ENCODE results near the gene LPGAT1.

Gene LPGAT1

GRCh38 chr1:211730347-211730746 lies 100.2 kb downstream of the LPGAT1 start:
- H3K9ac ChIP-seq (ENCODE audit: low read length): no peak overlapping the region
- no peaks in the 10 kb centered on the region for H4K20me1 ChIP-seq (ENCODE audit: insufficient read depth, low read length)
- H3K4me1 ChIP-seq (ENCODE audit: low read length): no peaks in the 10 kb centered on the region

GRCh38 chr1:211729238-211729637 lies 101.3 kb downstream of the LPGAT1 start:
- Histone ChIP-seq H3K4me1 (ENCODE audit: low read length) (no peaks in the 10 kb centered on the region), H3K4me2 (ENCODE audit: low read depth, low read length) (no peak overlapping the region), H4K20me1 (ENCODE audit: insufficient read depth, low read length) (no peaks in the 10 kb centered on the region), H3K9ac (ENCODE audit: low read length) (no peak overlapping the region), H3F3A (ENCODE audit: insufficient read depth, low read length) (no peaks in the 10 kb centered on the region), H3K36me3 (replicated peaks; ENCODE audit: insufficient read depth, low read length) (no peaks in the 10 kb centered on the region), H3K79me2 (ENCODE audit: low read length) (no peaks in the 10 kb centered on the region), H3K9me2 (replicated peaks; ENCODE audit: insufficient read depth, low read length) (no peaks in the 10 kb centered on the region), H3K27me3 (replicated peaks; ENCODE audit: insufficient read depth, low read length) (0 out of 2 replicates have a peak, but pooled peaks cover 10% of the 10 kb centered on the region), H3K9me3 (replicated peaks; ENCODE audit: insufficient read depth, low read length) (no peaks in the 10 kb centered on the region), H3K27ac (ENCODE audit: low read length) (no peak overlapping the region), H2AFZ (ENCODE audit: low read length) (no peak overlapping the region), H3K4me3 (ENCODE audit: low read length) (no peak overlapping the region)
- no peak for DNase-seq
- TF ChIP-seq CTCF (IDR thresholded peaks at IDR 0.05; ENCODE audit: low read length) (no peak), EZH2 (optimal IDR thresholded peaks at IDR 0.05; ENCODE audit: low read depth, low read length) (no peak), EZH2phosphoT487 (IDR thresholded peaks at IDR 0.05; ENCODE audit: low read length) (no peak)

More at GRCh38 chr1:211730347-211730746, 100.2 kb downstream of the LPGAT1 start:
- no peak overlapping the region for H3K4me3 ChIP-seq (ENCODE audit: low read length)
- H3K9me3 ChIP-seq (replicated peaks; ENCODE audit: insufficient read depth, low read length): no peaks in the 10 kb centered on the region
- TF ChIP-seq EZH2phosphoT487 (IDR thresholded peaks at IDR 0.05; ENCODE audit: low read length) (no peak), CTCF (IDR thresholded peaks at IDR 0.05; ENCODE audit: low read length) (no peak), EZH2 (optimal IDR thresholded peaks at IDR 0.05; ENCODE audit: low read depth, low read length) (no peak)
- no peaks in the 10 kb centered on the region for H3K9me2 ChIP-seq (replicated peaks; ENCODE audit: insufficient read depth, low read length)
- no peaks in the 10 kb centered on the region for H3K36me3 ChIP-seq (replicated peaks; ENCODE audit: insufficient read depth, low read length)
- no peak overlapping the region for H3K27ac ChIP-seq (ENCODE audit: low read length)
- no peak for DNase-seq
- no peak overlapping the region for H3K4me2 ChIP-seq (ENCODE audit: low read depth, low read length)
- peaks cover 15% of the 10 kb centered on the region for H3K27me3 ChIP-seq (replicated peaks; ENCODE audit: insufficient read depth, low read length)
- H2AFZ ChIP-seq (ENCODE audit: low read length): no peak overlapping the region
- H3K79me2 ChIP-seq (ENCODE audit: low read length): no peaks in the 10 kb centered on the region
- H3F3A ChIP-seq (ENCODE audit: insufficient read depth, low read length): no peaks in the 10 kb centered on the region

GRCh38 chr1:211726467-211726995 lies 104.0 kb downstream of the LPGAT1 start:
- H3K4me2 ChIP-seq (ENCODE audit: low read depth, low read length): no peak overlapping the region
- no peak for DNase-seq
- H3K9me2 ChIP-seq (replicated peaks; ENCODE audit: insufficient read depth, low read length): no peaks in the 10 kb centered on the region
- TF ChIP-seq CTCF (IDR thresholded peaks at IDR 0.05; ENCODE audit: low read length) (no peak), EZH2phosphoT487 (IDR thresholded peaks at IDR 0.05; ENCODE audit: low read length) (no peak), EZH2 (optimal IDR thresholded peaks at IDR 0.05; ENCODE audit: low read depth, low read length) (no peak)
- H3K27me3 ChIP-seq (replicated peaks; ENCODE audit: insufficient read depth, low read length): no peaks in the 10 kb centered on the region
- no peaks in the 10 kb centered on the region for H3K9me3 ChIP-seq (replicated peaks; ENCODE audit: insufficient read depth, low read length)
- no peak overlapping the region for H2AFZ ChIP-seq (ENCODE audit: low read length)
- no peaks in the 10 kb centered on the region for H3K79me2 ChIP-seq (ENCODE audit: low read length)
- H4K20me1 ChIP-seq (ENCODE audit: insufficient read depth, low read length): no peaks in the 10 kb centered on the region
- H3K4me3 ChIP-seq (ENCODE audit: low read length): no peak overlapping the region
- H3K27ac ChIP-seq (ENCODE audit: low read length): no peak overlapping the region
- no peaks in the 10 kb centered on the region for H3F3A ChIP-seq (ENCODE audit: insufficient read depth, low read length)
- no peaks in the 10 kb centered on the region for H3K36me3 ChIP-seq (replicated peaks; ENCODE audit: insufficient read depth, low read length)
- H3K4me1 ChIP-seq (ENCODE audit: low read length): no peaks in the 10 kb centered on the region
- H3K9ac ChIP-seq (ENCODE audit: low read length): no peak overlapping the region
